ENCODE measurements around the gene SETDB1. TPM values are rescaled to one million over a fixed set of nuclear protein-coding genes. Genes with fewer than 3 reads are reported as not detected.
A peak's percentile ranks its signal among the peaks of the same experiment; 100 is the strongest.

The SETDB1 gene
- total RNA-seq, 4 donors from 2014 or later: 24.9 to 30.2 (median 27.7) TPM

- WGBS: 97% methylated on average over 7 of the region's 7 CpGs
- H3K27ac ChIP-seq (replicated peaks in 1 of 4): no peak overlapping the region
- no peak overlapping the region for H3K4me3 ChIP-seq
- TF ChIP-seq CTCF (IDR thresholded peaks at IDR 0.05) (no peak), POLR2A (IDR thresholded peaks at IDR 0.05; ENCODE audit: low read depth) (no peak)
- DNase-seq (ENCODE audit: extremely low spot score): no peak
- intact Hi-C loops (cut with DNase I): no loop called here
- peaks cover 61 to 100% (median 84%) of the 10 kb centered on the region in 4 donors for H3K36me3 ChIP-seq
- H3K27me3 ChIP-seq: no peaks in the 10 kb centered on the region
- no peaks in the 10 kb centered on the region for H3K9me3 ChIP-seq
- no peaks in the 10 kb centered on the region for H3K4me1 ChIP-seq
Observed at GRCh38 chr1:150960646-150961045, 34.5 kb downstream of the SETDB1 start.

GRCh38 chr1:150961756-150962155 lies 35.6 kb downstream of the SETDB1 start:
- Histone ChIP-seq H3K4me3 (no peak overlapping the region), H3K27me3 (no peaks in the 10 kb centered on the region), H3K27ac (replicated peaks in 1 of 4) (no peak overlapping the region), H3K36me3 (peaks cover 72 to 100% (median 93%) of the 10 kb centered on the region in 4 donors), H3K9me3 (no peaks in the 10 kb centered on the region), H3K4me1 (no peaks in the 10 kb centered on the region)
- TF ChIP-seq EP300 (IDR thresholded peaks at IDR 0.05): no peak
- TF ChIP-seq CTCF (IDR thresholded peaks at IDR 0.05): no peak
- WGBS: 72% methylated on average over 4 of the region's 4 CpGs
- no peak for DNase-seq (ENCODE audit: extremely low spot score)
- intact Hi-C loops (cut with DNase I): no loop called here

- H3K36me3 ChIP-seq: peaks cover 83 to 100% (median 99%) of the 10 kb centered on the region in 4 donors
- intact Hi-C loops (cut with DNase I): no loop called here
Observed at GRCh38 chr1:150963321-150964163, 37.4 kb downstream of the SETDB1 start.

GRCh38 chr1:150964164-150964489 lies 38.0 kb downstream of the SETDB1 start:
- TF ChIP-seq CTCF (IDR thresholded peaks at IDR 0.05) (no peak), EP300 (IDR thresholded peaks at IDR 0.05) (no peak), POLR2AphosphoS5 (IDR thresholded peaks at IDR 0.05) (no peak), POLR2A (IDR thresholded peaks at IDR 0.05; ENCODE audit: low read depth) (no peak)
- Histone ChIP-seq H3K9me3 (no peaks in the 10 kb centered on the region), H3K4me1 (peaks cover 0 to 10% (median 6%) of the 10 kb centered on the region in 4 donors), H3K4me3 (no peak overlapping the region), H3K27ac (replicated peaks in 1 of 4) (no peak overlapping the region), H3K27me3 (no peaks in the 10 kb centered on the region), H3K36me3 (peaks cover 84 to 100% (median 98%) of the 10 kb centered on the region in 4 donors)
- intact Hi-C loops (cut with DNase I): no loop called here
- 74% methylated on average over 5 of the region's 5 CpGs for WGBS
- DNase-seq (ENCODE audit: extremely low spot score): no peak

More at GRCh38 chr1:150963321-150964163, 37.4 kb downstream of the SETDB1 start:
- no peaks in the 10 kb centered on the region for H3K9me3 ChIP-seq
- H3K4me3 ChIP-seq: no peak overlapping the region
- H3K27me3 ChIP-seq: no peaks in the 10 kb centered on the region
- H3K27ac ChIP-seq (replicated peaks in 1 of 4): peak overlapping the region in 1 of 4 donors; percentile 2
- no peak for DNase-seq (ENCODE audit: extremely low spot score)
- 91% methylated on average over 10 of the region's 10 CpGs for WGBS
- TF ChIP-seq EP300 (IDR thresholded peaks at IDR 0.05) (no peak), POLR2AphosphoS5 (IDR thresholded peaks at IDR 0.05) (peak in 1 of 2 donors; percentile 13)
- peaks cover 0 to 7% (median 2%) of the 10 kb centered on the region in 4 donors for H3K4me1 ChIP-seq

GRCh38 chr1:150965605-150966004 lies 39.4 kb downstream of the SETDB1 start:
- no peak overlapping the region for H3K4me3 ChIP-seq
- intact Hi-C loops (cut with DNase I): no loop called here
- TF ChIP-seq CTCF (IDR thresholded peaks at IDR 0.05): no peak
- no peak for TF ChIP-seq EP300 (IDR thresholded peaks at IDR 0.05)
- TF ChIP-seq POLR2A (IDR thresholded peaks at IDR 0.05; ENCODE audit: low read depth): no peak
- no peak for TF ChIP-seq POLR2AphosphoS5 (IDR thresholded peaks at IDR 0.05)
- no peak for DNase-seq (ENCODE audit: extremely low spot score)
- H3K4me1 ChIP-seq: peaks cover 14 to 25% (median 20%) of the 10 kb centered on the region in 4 donors
- WGBS: 89% methylated on average over 4 of the region's 4 CpGs
- H3K27ac ChIP-seq (replicated peaks in 1 of 4): no peak overlapping the region
- H3K36me3 ChIP-seq: peaks cover 69 to 86% (median 84%) of the 10 kb centered on the region in 4 donors
- H3K9me3 ChIP-seq: no peaks in the 10 kb centered on the region
- no peaks in the 10 kb centered on the region for H3K27me3 ChIP-seq

All from esophagus muscularis mucosa (tissue), 4 donors.